Stimulated activated CD4-positive, alpha-beta T cell treated with anti-CD3 and anti-CD28 coated beads, TNF-alpha, amount 100 ng/mL, for 48 hours (primary cell): ENCODE data around the gene SLC8A3.

Experiments
- DNase-seq, 3 donors: peaks; one replicate each; pipeline ENCODE4 v3.0.0-alpha.2; 2020; ENCODE audit warnings: low read depth in 3 of 3

Gene SLC8A3

GRCh38 chr14:70116278-70116677 is 72.5 kb downstream of the SLC8A3 start:
- DNase-seq: no peak

GRCh38 chr14:70114621-70115156 is 74.1 kb downstream of the SLC8A3 start:
- no peak for DNase-seq

- no peak for DNase-seq
Observed at GRCh38 chr14:70113211-70113610, 75.5 kb downstream of the SLC8A3 start.

GRCh38 chr14:70108419-70108818 is 80.3 kb downstream of the SLC8A3 start:
- DNase-seq: no peak

- DNase-seq: no peak
Observed at GRCh38 chr14:70107309-70107708, 81.4 kb downstream of the SLC8A3 start.

GRCh38 chr14:70100071-70100470 is 88.7 kb downstream of the SLC8A3 start:
- no peak for DNase-seq

- no peak for DNase-seq
Observed at GRCh38 chr14:70098250-70098809, 90.4 kb downstream of the SLC8A3 start.

GRCh38 chr14:70097576-70098249 is 91.0 kb downstream of the SLC8A3 start:
- no peak for DNase-seq

- DNase-seq: no peak
Observed at GRCh38 chr14:70096866-70097265, 91.9 kb downstream of the SLC8A3 start.

- DNase-seq: no peak
Observed at GRCh38 chr14:70094631-70095030, 94.1 kb downstream of the SLC8A3 start.

- DNase-seq: no peak
Observed at GRCh38 chr14:70094106-70094505, 94.6 kb downstream of the SLC8A3 start.

- DNase-seq: no peak
Observed at GRCh38 chr14:70093156-70093555, 95.6 kb downstream of the SLC8A3 start.

- DNase-seq: no peak
Observed at GRCh38 chr14:70087380-70087697, 101.4 kb downstream of the SLC8A3 start.

- DNase-seq: peak in 1 of 3 donors; percentile 1
Observed at GRCh38 chr14:70086685-70087379, 101.9 kb downstream of the SLC8A3 start.

GRCh38 chr14:70084226-70084625 is 104.5 kb downstream of the SLC8A3 start:
- no peak for DNase-seq

- DNase-seq: no peak
Observed at GRCh38 chr14:70082394-70082793, 106.4 kb downstream of the SLC8A3 start.

GRCh38 chr14:70080076-70080475 is 108.7 kb downstream of the SLC8A3 start:
- DNase-seq: no peak

- DNase-seq: no peak
Observed at GRCh38 chr14:70078329-70078728, 110.4 kb downstream of the SLC8A3 start.

GRCh38 chr14:70077720-70078119 is 111.0 kb downstream of the SLC8A3 start:
- DNase-seq: no peak

GRCh38 chr14:70077005-70077404 is 111.7 kb downstream of the SLC8A3 start:
- DNase-seq: no peak

GRCh38 chr14:70073924-70074566 is 114.7 kb downstream of the SLC8A3 start:
- peak; percentile 24 to 61 (median 33) for DNase-seq

- no peak for DNase-seq
Observed at GRCh38 chr14:70069186-70069585, 119.6 kb downstream of the SLC8A3 start.

GRCh38 chr14:70067810-70068209 is 120.9 kb downstream of the SLC8A3 start:
- no peak for DNase-seq
